Activated naive CD4-positive, alpha-beta T cell treated with anti-CD3 and anti-CD28 coated beads for 36 hours (primary cell): ENCODE results near the gene AMBP. TPM values are rescaled to one million over a fixed set of nuclear protein-coding genes. Genes with fewer than 3 reads are reported as not detected.
"Not testable (repeated sequence)": the region's sequence is repeated elsewhere in the genome, so short reads cannot be mapped to it uniquely, and the experiment has no call there.

Experiments
- CTCF ChIA-PET: fragments of 350-600 bp; sonication (Branson Sonifier 250); formaldehyde crosslinking; loops from one replicate; lab custom pipeline; 2021; ENCODE audit warnings: antibody characterized with exemption; lab: Charles Lee
- DNase-seq: peaks from one replicate; pipeline ENCODE4 v3.0.0-alpha.2; 2020
- H3K27ac Mint-ChIP-seq: one replicate; pipeline ENCODE4 v1.8.0; 2021; ENCODE audit warnings: mild to moderate bottlenecking, mixed read lengths
- H3K27me3 Mint-ChIP-seq: one replicate; pipeline ENCODE4 v1.8.0; 2021; ENCODE audit warnings: low read depth, mixed read lengths
- H3K36me3 Mint-ChIP-seq: one replicate; pipeline ENCODE4 v1.8.0; 2021; ENCODE audit warnings: low read depth, mixed read lengths
- H3K4me1 Mint-ChIP-seq: one replicate; pipeline ENCODE4 v1.8.0; 2021; ENCODE audit warnings: low read depth, mixed read lengths
- H3K4me3 Mint-ChIP-seq: one replicate; pipeline ENCODE4 v1.8.0; 2021; ENCODE audit warnings: mild to moderate bottlenecking, moderate library complexity, mixed read lengths
- H3K9me3 Mint-ChIP-seq: one replicate; pipeline ENCODE4 v1.8.0; 2021; ENCODE audit warnings: mixed read lengths
- intact Hi-C: fragments of 100-400 bp; cut with micrococcal nuclease; formaldehyde crosslinking; loops from one replicate; pipeline ENCODE4 v1.15.1; 2023
- total RNA-seq, 2 experiments: library from RNA; stranded (reverse); gene quantifications; one replicate each; pipeline ENCODE4 v1.2.3, GENCODE V29; 2021

The AMBP gene
- total RNA-seq, 2 experiments from 2014 or later, result not detected

GRCh38 chr9:114085387-114085789, 7.3 kb upstream of the AMBP start:
- no peaks in the 10 kb centered on the region for H3K27me3 Mint-ChIP-seq
- intact Hi-C loops, result no loop called here
- CTCF ChIA-PET, result interaction anchor here (1.1 to 7.1 kb wide), 2 partner anchors 10 to 206 kb away, joined by 3 to 75 read pairs; no protein-coding TSS in a partner anchor
- DNase-seq, result no peak
- no peak overlapping the region for H3K4me3 Mint-ChIP-seq
- H3K4me1 Mint-ChIP-seq, result no peaks in the 10 kb centered on the region
- no peaks in the 10 kb centered on the region for H3K36me3 Mint-ChIP-seq
- H3K9me3 Mint-ChIP-seq, result no peaks in the 10 kb centered on the region
- no peak overlapping the region for H3K27ac Mint-ChIP-seq

GRCh38 chr9:114084282-114085073, 6.4 kb upstream of the AMBP start:
- Mint-ChIP-seq H3K36me3 (no peaks in the 10 kb centered on the region), H3K9me3 (no peaks in the 10 kb centered on the region), H3K4me3 (no peak overlapping the region), H3K27ac (no peak overlapping the region), H3K27me3 (no peaks in the 10 kb centered on the region), H3K4me1 (no peaks in the 10 kb centered on the region)
- intact Hi-C loops, result no loop called here
- DNase-seq, result no peak
- CTCF ChIA-PET, result interaction anchor here (0.8 to 7.1 kb wide), 10 partner anchors 9 to 321 kb away, joined by 3 to 75 read pairs (median 3); no protein-coding TSS in a partner anchor

GRCh38 chr9:114083666-114084065, 5.6 kb upstream of the AMBP start:
- H3K9me3 Mint-ChIP-seq, result no peaks in the 10 kb centered on the region
- H3K27ac Mint-ChIP-seq, result no peak overlapping the region
- intact Hi-C loops, result no loop called here
- CTCF ChIA-PET, result interaction anchor here (0.6 to 7.1 kb wide), 21 partner anchors 9 to 322 kb away, joined by 3 to 75 read pairs (median 3); no protein-coding TSS in a partner anchor
- no peak for DNase-seq
- no peaks in the 10 kb centered on the region for H3K4me1 Mint-ChIP-seq
- H3K36me3 Mint-ChIP-seq, result no peaks in the 10 kb centered on the region
- H3K4me3 Mint-ChIP-seq, result no peak overlapping the region
- H3K27me3 Mint-ChIP-seq, result no peaks in the 10 kb centered on the region

- not testable (repeated sequence) for H3K27ac Mint-ChIP-seq, H3K4me1 Mint-ChIP-seq, H3K9me3 Mint-ChIP-seq, H3K27me3 Mint-ChIP-seq, DNase-seq, H3K36me3 Mint-ChIP-seq, H3K4me3 Mint-ChIP-seq
- intact Hi-C loops, result loop anchor here (1.0 kb wide), 2 partner anchors 72 to 208 kb away; partner anchors contain the start of gene COL27A1
- CTCF ChIA-PET, result interaction anchor here (0.6 to 7.1 kb wide), 39 partner anchors 8 to 830 kb away, joined by 3 to 75 read pairs (median 4); no protein-coding TSS in a partner anchor
These were observed 4.8 kb upstream of the AMBP start for GRCh38 chr9:114082763-114083412.

GRCh38 chr9:114082017-114082762, 4.1 kb upstream of the AMBP start:
- no peaks in the 10 kb centered on the region for H3K4me1 Mint-ChIP-seq
- no peaks in the 10 kb centered on the region for H3K27me3 Mint-ChIP-seq
- CTCF ChIA-PET, result interaction anchor here (0.6 to 7.1 kb wide), 36 partner anchors 8 to 829 kb away, joined by 3 to 75 read pairs (median 4); no protein-coding TSS in a partner anchor
- intact Hi-C loops, result loop anchor here (1.0 kb wide), 2 partner anchors 73 to 209 kb away; partner anchors contain the start of gene COL27A1
- no peaks in the 10 kb centered on the region for H3K9me3 Mint-ChIP-seq
- no peaks in the 10 kb centered on the region for H3K36me3 Mint-ChIP-seq
- peak; percentile 94 for DNase-seq
- no peak overlapping the region for H3K4me3 Mint-ChIP-seq
- H3K27ac Mint-ChIP-seq, result no peak overlapping the region

- CTCF ChIA-PET, result interaction anchor here (0.9 to 7.1 kb wide), 12 partner anchors 10 to 219 kb away, joined by 3 to 75 read pairs (median 6); no protein-coding TSS in a partner anchor
- intact Hi-C loops, result loop anchor here (1.0 kb wide), 2 partner anchors 74 to 210 kb away; partner anchors contain the start of gene COL27A1
- H3K27ac Mint-ChIP-seq, result no peak overlapping the region
- H3K36me3 Mint-ChIP-seq, result no peaks in the 10 kb centered on the region
- H3K4me3 Mint-ChIP-seq, result no peak overlapping the region
- H3K27me3 Mint-ChIP-seq, result no peaks in the 10 kb centered on the region
- H3K9me3 Mint-ChIP-seq, result no peaks in the 10 kb centered on the region
- no peak for DNase-seq
- no peaks in the 10 kb centered on the region for H3K4me1 Mint-ChIP-seq
These were observed 3.4 kb upstream of the AMBP start for GRCh38 chr9:114081441-114082016.

GRCh38 chr9:114080773-114081440, 2.8 kb upstream of the AMBP start:
- intact Hi-C loops, result no loop called here

GRCh38 chr9:114080195-114080772, 2.2 kb upstream of the AMBP start:
- intact Hi-C loops, result no loop called here
- H3K27ac Mint-ChIP-seq, result no peak overlapping the region
- CTCF ChIA-PET, result no interaction called here
- peaks cover 6% of the 10 kb centered on the region for H3K27me3 Mint-ChIP-seq
- no peaks in the 10 kb centered on the region for H3K36me3 Mint-ChIP-seq
- H3K4me3 Mint-ChIP-seq, result no peak overlapping the region
- H3K4me1 Mint-ChIP-seq, result no peaks in the 10 kb centered on the region
- H3K9me3 Mint-ChIP-seq, result no peaks in the 10 kb centered on the region
- DNase-seq, result no peak

More at GRCh38 chr9:114080773-114081440, 2.8 kb upstream of the AMBP start:
- Mint-ChIP-seq H3K27ac (no peak overlapping the region), H3K4me1 (no peaks in the 10 kb centered on the region), H3K36me3 (no peaks in the 10 kb centered on the region), H3K4me3 (no peak overlapping the region), H3K9me3 (no peaks in the 10 kb centered on the region), H3K27me3 (no peaks in the 10 kb centered on the region)
- CTCF ChIA-PET, result interaction anchor here (2.6 to 7.1 kb wide), 3 partner anchors 10 to 211 kb away, joined by 13 to 75 read pairs (median 38); no protein-coding TSS in a partner anchor
- DNase-seq, result no peak

GRCh38 chr9:114078781-114079156, 669 bp upstream of the AMBP start:
- Mint-ChIP-seq H3K27ac (no peak overlapping the region), H3K4me3 (no peak overlapping the region), H3K36me3 (no peaks in the 10 kb centered on the region), H3K9me3 (no peaks in the 10 kb centered on the region), H3K4me1 (no peaks in the 10 kb centered on the region), H3K27me3 (peaks cover 8% of the 10 kb centered on the region)
- intact Hi-C loops, result no loop called here
- DNase-seq, result no peak
- CTCF ChIA-PET, result interaction anchor here (1.2 to 1.5 kb wide), 2 partner anchors 29 to 212 kb away, joined by 4 read pairs; no protein-coding TSS in a partner anchor

- no peaks in the 10 kb centered on the region for H3K36me3 Mint-ChIP-seq
- H3K27me3 Mint-ChIP-seq, result peaks cover 8% of the 10 kb centered on the region
- intact Hi-C loops, result no loop called here
- CTCF ChIA-PET, result no interaction called here
- H3K9me3 Mint-ChIP-seq, result no peaks in the 10 kb centered on the region
- H3K27ac Mint-ChIP-seq, result no peak overlapping the region
- H3K4me1 Mint-ChIP-seq, result no peaks in the 10 kb centered on the region
- no peak for DNase-seq
- no peak overlapping the region for H3K4me3 Mint-ChIP-seq
These were observed 800 bp downstream of the AMBP start for GRCh38 chr9:114077162-114077837.
